HG02642 (cell line): ENCODE results near the gene CDK4.

Experiments used
- ATAC-seq: cut with Tn5 transposase; IDR thresholded peaks from one replicate; pipeline ENCODE4 v1.9.1; 2021; ENCODE audit warnings: mild to moderate bottlenecking; ENCODE audit not compliant: unreplicated experiment, poor library complexity

CDK4 gene

GRCh38 chr12:57758552-57759359 is 6.6 kb upstream of the CDK4 start:
- no peak for ATAC-seq

GRCh38 chr12:57757771-57758170 is 5.7 kb upstream of the CDK4 start:
- ATAC-seq: no peak

- ATAC-seq: peak; percentile 16
Measured at GRCh38 chr12:57756406-57757341, 4.6 kb upstream of the CDK4 start.

- no peak for ATAC-seq
Measured at GRCh38 chr12:57755454-57756372, 3.6 kb upstream of the CDK4 start.

- no peak for ATAC-seq
Measured at GRCh38 chr12:57755194-57755453, 3.0 kb upstream of the CDK4 start.

- peak; percentile 34 for ATAC-seq
Measured at GRCh38 chr12:57754411-57755193, 2.5 kb upstream of the CDK4 start, which contains the start of gene MARCHF9. Gene MARCHF9, plus strand, starts transcription at chr12:57755103. Its CDS starts 426 bp downstream, at chr12:57755529.

- no peak for ATAC-seq
Measured at GRCh38 chr12:57753756-57754337, 1.7 kb upstream of the CDK4 start.

- no peak for ATAC-seq
Measured at GRCh38 chr12:57752668-57753000, 524 bp upstream of the CDK4 start.

- ATAC-seq: no peak
Measured at GRCh38 chr12:57751432-57751787, 700 bp downstream of the CDK4 start.

- ATAC-seq: no peak
Measured at GRCh38 chr12:57750561-57751431, 1.3 kb downstream of the CDK4 start.

- ATAC-seq: no peak
Measured at GRCh38 chr12:57749061-57749460, 3.0 kb downstream of the CDK4 start.

GRCh38 chr12:57746025-57746424 is 6.1 kb downstream of the CDK4 start:
- no peak for ATAC-seq

- no peak for ATAC-seq
Measured at GRCh38 chr12:57745485-57745881, 6.6 kb downstream of the CDK4 start.

- ATAC-seq: peak; percentile 89
Measured at GRCh38 chr12:57744777-57745484, 7.2 kb downstream of the CDK4 start, which contains the start of gene TSPAN31. Gene TSPAN31, plus strand, starts transcription at chr12:57745039. Its CDS starts 116 bp downstream, at chr12:57745155.

GRCh38 chr12:57744194-57744776 is 7.8 kb downstream of the CDK4 start:
- peak; percentile 38 for ATAC-seq

- no peak for ATAC-seq
Measured at GRCh38 chr12:57743769-57744168, 8.3 kb downstream of the CDK4 start.
